Heart left ventricle (tissue), 16 donors: ENCODE results near the gene LTB4R. TPM values are rescaled to one million over a fixed set of nuclear protein-coding genes. Genes with fewer than 3 reads are reported as not detected.

ENCODE experiments used
- ATAC-seq, 4 donors: fragments of 200-7000 bp; cut with Tn5 transposase; one replicate each; pipeline ENCODE4 v1.9.1; 2020 to 2022; ENCODE audit warnings: moderate library complexity in 4 of 4, mild to moderate bottlenecking in 3 of 4, moderate number of reproducible peaks in 1 of 4
- DNase-seq, 5 donors: peaks; one replicate each; pipeline ENCODE4 v3.0.0-alpha.2; 2020
- H3K27ac ChIP-seq, 12 donors: fragments of 200-600 bp; sonication (generic) in 4 of 12; one replicate each; pipeline versions ENCODE4 v1.5.0 to v1.8.0; 2016 to 2022; ENCODE audit warnings: mild to moderate bottlenecking in 2 of 12
- H3K27me3 ChIP-seq, 9 donors: fragments of 200-600 bp; sonication (generic) in 2 of 9; one replicate each; pipeline versions ENCODE4 v1.5.1 to v1.8.0; 2016 to 2022; ENCODE audit warnings: mild to moderate bottlenecking in 3 of 9
- H3K36me3 ChIP-seq, 9 donors: fragments of 200-600 bp; sonication (generic) in 2 of 9; one replicate each; pipeline versions ENCODE4 v1.5.0 to v1.8.0; 2018 to 2022; ENCODE audit warnings: mild to moderate bottlenecking in 2 of 9
- H3K4me1 ChIP-seq, 12 donors: fragments of 200-600 bp; sonication (generic) in 4 of 12; one replicate each; pipeline versions ENCODE4 v1.5.0 to v1.8.0; 2016 to 2022; ENCODE audit warnings: mild to moderate bottlenecking in 3 of 12
- H3K4me3 ChIP-seq, 12 donors: fragments of 200-600 bp; sonication (generic) in 4 of 12; one replicate each; pipeline versions ENCODE4 v1.5.0 to v1.8.0; 2017 to 2022; ENCODE audit warnings: mild to moderate bottlenecking in 9 of 12, moderate library complexity in 4 of 12
- H3K9me3 ChIP-seq, 12 donors: fragments of 200-600 bp; sonication (generic) in 4 of 12; one replicate each; pipeline versions ENCODE4 v1.5.0 to v1.8.0; 2016 to 2022; ENCODE audit warnings: mild to moderate bottlenecking in 1 of 12
- CTCF ChIP-seq, 12 donors: fragments of 200-600 bp; sonication (generic) in 4 of 12; IDR thresholded peaks; one replicate each; pipeline versions ENCODE4 v1.5.0 to v1.8.0; 2018 to 2022; ENCODE audit warnings: antibody characterized with exemption in 12 of 12, mild to moderate bottlenecking in 5 of 12
- POLR2A ChIP-seq, 2 donors: fragments of 450-650 bp; IDR thresholded peaks; one replicate each; pipeline ENCODE4 v1.6.1; 2017; ENCODE audit warnings: antibody characterized with exemption in 2 of 2, mild to moderate bottlenecking in 2 of 2, moderate library complexity in 2 of 2
- WGBS, 4 donors: extraction: QIAGEN DNeasy Blood & Tissue Kit in 2 of 4; methylation state at CpG; one replicate each; pipeline versions ENCODE4 v1.1.5 to v1.1.7; 2013 to 2018; 5-methylcytosine and 5-hydroxymethylcytosine counted together
- intact Hi-C, 10 donors: fragments of 100-400 bp; cut with DNase I; formaldehyde crosslinking; loops; one replicate each; pipeline versions ENCODE4 v1.11.1 to v1.14.2; 2022
- polyA plus RNA-seq, 2 donors: library from polyadenylated mRNA; stranded (reverse); fragments of 200-250 nt; gene quantifications; one replicate each; pipeline ENCODE4 v1.2.3, GENCODE V29; 2013
- total RNA-seq, 9 donors: library from RNA; depleted of rRNA in 2 of 9; stranded (reverse); fragments of >200 nt in 2 of 9; fragmentation: NEBNext Ultra II Directional in 3 of 9; extraction: Animal tissue kit (Norgen Biotek cat#: 25700) in 3 of 9; gene quantifications; one replicate each; pipeline versions ENCODE4 v1.1.0 to v1.2.4, GENCODE V29; 2016 to 2023
- donor health status: ischemic (EF 13 %, LVEDD 7.1; RV severe dilation, severe dysfunction).
- donor health status: healthy with polysubstance abuse.
- donor health status: DM: no; HTN: yes; CAD: no.
- donor health status: DM: no; HTN: no; CAD: no.
- donor health status: ischemic (EF 25% LVEDD 6.9; RV normal size, moderate dysfunction).
- donor health status: ischemic (EF 25% LVEDD 5.7; RV mildly dilated, moderate dysfunction).
- donor health status: healthy.
- donor health status: DM: yes; HTN: yes; CAD: no.
- donor health status: ischemic (EF 35%, LVEDD 5.7; RV mildly dilated, moderate dysfunction).
- donor health status: nonischemic (EF 11% LVEDD 7.7; RV severe dilation, severe dysfunction).
- donor health status: DM: yes; HTN: yes; CAD: no.
- donor health status: PGD.
- donor health status: ischemic (EF 29% LVEDD 5.4; RV normal size, mild dysfunction).
- donor health status: nonischemic (EF 23%, LVEDD 6.1; RV moderate dilation, normal function).

The LTB4R gene
- total and polyA plus RNA-seq, 11 donors, result 0.92 to 8.8 (median 1.7) TPM

GRCh38 chr14:24316597-24316950 lies 5.3 kb downstream of the LTB4R start:
- ATAC-seq (peak in 1 of 4 donors; percentile 0), DNase-seq (no peak)
- Histone ChIP-seq H3K27me3 (peaks cover 0 to 27% (median 6%) of the 10 kb centered on the region in 9 donors), H3K4me1 (peaks cover 7 to 74% (median 38%) of the 10 kb centered on the region in 12 donors), H3K36me3 (peaks cover 0 to 28% (median 10%) of the 10 kb centered on the region in 9 donors), H3K27ac (peak overlapping the region in 9 of 12 donors; percentile 49 to 91 (median 60)), H3K9me3 (no peaks in the 10 kb centered on the region), H3K4me3 (peak overlapping the region in 7 of 12 donors; percentile 1 to 70 (median 18))
- TF ChIP-seq CTCF (IDR thresholded peaks at IDR 0.05) (no peak), POLR2A (IDR thresholded peaks at IDR 0.05) (no peak)
- intact Hi-C loops, result no loop called here
- 44 to 60% (median 51%) methylated on average over 11 to 18 of the region's 18 CpGs for WGBS, 4 donors

DNA sequence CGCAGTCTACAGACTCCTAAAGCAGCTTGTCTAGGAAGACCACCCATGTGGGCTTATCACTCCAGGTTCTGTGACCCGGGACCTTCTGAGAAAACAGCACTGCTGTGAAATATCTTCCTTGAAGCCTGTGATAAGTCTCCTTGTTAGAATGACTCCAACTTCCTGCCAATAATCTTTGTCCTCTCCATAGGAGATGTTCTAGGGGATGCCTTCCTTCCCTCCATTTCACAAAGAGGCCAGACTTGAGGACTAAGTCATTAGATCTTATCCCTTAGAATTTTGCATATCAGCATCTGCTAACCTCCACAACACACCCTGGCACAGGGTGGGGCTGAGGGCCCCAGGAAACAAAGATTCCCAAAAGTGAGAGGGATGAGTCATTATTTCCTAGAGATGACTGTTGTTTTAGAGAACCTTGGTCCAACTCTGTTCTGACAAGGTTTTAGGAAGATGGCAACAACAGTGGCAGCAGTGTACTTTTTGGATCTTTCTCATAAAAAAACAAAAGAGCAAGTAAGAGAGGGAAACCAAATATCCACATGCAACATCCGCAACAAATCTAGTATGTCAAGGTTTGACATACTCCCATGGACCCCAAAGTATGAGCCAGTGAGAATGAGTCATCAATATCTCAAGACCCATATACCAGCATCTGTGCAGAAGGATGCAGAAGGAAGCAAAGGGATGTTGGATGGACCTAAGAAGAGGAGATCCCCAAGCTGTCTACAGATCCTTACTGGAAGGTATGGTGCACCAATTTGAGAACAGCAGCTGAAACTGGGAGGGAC lies 6.0 kb downstream of the LTB4R start:
- no peaks in the 10 kb centered on the region for H3K9me3 ChIP-seq
- peaks cover 0 to 32% (median 14%) of the 10 kb centered on the region in 9 donors for H3K36me3 ChIP-seq
- H3K4me1 ChIP-seq, result peaks cover 7 to 67% (median 30%) of the 10 kb centered on the region in 12 donors
- peak overlapping the region in 1 of 12 donors; percentile 91 for H3K27ac ChIP-seq
- no peak for TF ChIP-seq POLR2A (IDR thresholded peaks at IDR 0.05)
- DNase-seq (peak in 1 of 5 donors; percentile 17), ATAC-seq (no peak)
- WGBS, 4 donors, result 80 to 94% (median 82%) methylated on average over 3 of the region's 3 CpGs
- H3K4me3 ChIP-seq, result no peak overlapping the region
- H3K27me3 ChIP-seq, result peaks cover 0 to 27% (median 6%) of the 10 kb centered on the region in 9 donors
- intact Hi-C loops, result no loop called here

DNA sequence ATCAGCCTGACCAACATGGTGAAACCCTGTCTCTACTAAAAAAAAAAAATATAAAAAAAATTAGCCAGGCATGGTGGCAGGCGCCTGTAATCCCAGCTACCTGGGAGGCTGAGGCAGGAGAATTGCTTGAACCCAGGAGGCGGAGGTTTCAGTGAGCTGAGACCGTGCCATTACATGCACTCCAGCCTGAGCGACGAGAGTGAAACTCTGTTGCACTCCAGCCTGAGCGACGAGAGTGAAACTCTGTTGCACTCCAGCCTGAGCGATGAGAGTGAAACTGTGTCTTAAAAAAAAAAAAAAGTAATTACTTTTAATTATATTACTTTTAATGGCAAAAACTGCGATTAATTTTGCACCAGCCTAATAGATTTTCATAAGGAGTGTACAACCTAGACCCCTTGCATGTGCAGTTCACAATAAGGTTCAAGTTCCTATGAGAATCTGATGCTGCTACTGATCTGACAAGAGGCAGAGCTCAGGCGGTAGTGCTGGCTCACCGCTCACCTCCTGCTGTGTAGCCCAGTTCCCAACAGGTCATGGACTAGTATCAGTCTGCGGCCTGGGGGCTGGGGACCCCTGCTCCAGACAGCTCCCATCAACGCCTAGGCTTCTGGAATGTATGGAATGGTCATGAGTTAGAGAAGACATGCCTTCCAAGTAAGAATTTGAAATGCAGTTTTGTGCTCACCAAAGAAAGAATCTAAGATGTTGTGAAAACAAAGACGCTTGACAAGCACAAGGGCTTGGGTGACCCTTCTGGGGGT lies 10.1 kb downstream of the LTB4R start:
- H3K27me3 ChIP-seq, result peaks cover 0 to 27% (median 3%) of the 10 kb centered on the region in 9 donors
- H3K4me3 ChIP-seq, result no peak overlapping the region
- peaks cover 0 to 26% (median 8%) of the 10 kb centered on the region in 12 donors for H3K4me1 ChIP-seq
- H3K27ac ChIP-seq, result no peak overlapping the region
- TF ChIP-seq POLR2A (IDR thresholded peaks at IDR 0.05), result no peak
- TF ChIP-seq CTCF (IDR thresholded peaks at IDR 0.05), result no peak
- DNase-seq (peak in 1 of 5 donors; percentile 19), ATAC-seq (no peak)
- peaks cover 0 to 51% (median 29%) of the 10 kb centered on the region in 9 donors for H3K36me3 ChIP-seq
- H3K9me3 ChIP-seq, result no peaks in the 10 kb centered on the region
- intact Hi-C loops, result no loop called here
- WGBS, 4 donors, result 86 to 89% (median 87%) methylated on average over 14 of the region's 14 CpGs

DNA sequence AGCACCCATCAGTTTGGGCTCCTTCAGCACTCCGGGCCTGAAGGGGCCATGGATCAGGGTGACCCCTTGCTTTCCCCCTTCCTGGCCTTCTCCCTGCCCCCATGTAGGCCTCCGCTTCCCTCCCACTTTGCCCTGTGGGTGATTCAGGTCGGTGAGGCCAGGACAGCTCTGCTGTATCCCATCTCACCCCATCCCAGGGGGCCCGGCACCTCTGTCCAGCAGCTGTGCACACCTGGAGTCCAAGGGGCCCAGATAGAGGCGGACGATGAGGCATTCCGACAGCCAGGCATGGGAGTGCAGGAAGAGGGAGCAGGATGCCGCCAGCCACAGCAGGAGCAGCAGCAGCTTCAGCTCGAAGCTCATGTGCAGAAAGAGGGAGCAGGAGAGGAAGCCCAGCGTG lies 11.4 kb downstream of the LTB4R start:
- H3K27ac ChIP-seq, result no peak overlapping the region
- ATAC-seq (no peak), DNase-seq (no peak)
- peaks cover 0 to 19% (median 0%) of the 10 kb centered on the region in 9 donors for H3K27me3 ChIP-seq
- H3K36me3 ChIP-seq, result peaks cover 0 to 57% (median 29%) of the 10 kb centered on the region in 9 donors
- intact Hi-C loops, result no loop called here
- 74 to 84% (median 76%) methylated on average over 10 of the region's 10 CpGs for WGBS, 4 donors
- no peaks in the 10 kb centered on the region for H3K9me3 ChIP-seq
- H3K4me1 ChIP-seq, result peaks cover 0 to 24% (median 0%) of the 10 kb centered on the region in 12 donors
- TF ChIP-seq CTCF (IDR thresholded peaks at IDR 0.05) (no peak), POLR2A (IDR thresholded peaks at IDR 0.05) (no peak)
- H3K4me3 ChIP-seq, result no peak overlapping the region
